ENCODE measurements around the gene AFF2. TPM values are rescaled to one million over a fixed set of nuclear protein-coding genes. Genes with fewer than 3 reads are reported as not detected.

The AFF2 gene
- total RNA-seq, 1 experiment from 2014 or later, result 0.02 TPM

DNA sequence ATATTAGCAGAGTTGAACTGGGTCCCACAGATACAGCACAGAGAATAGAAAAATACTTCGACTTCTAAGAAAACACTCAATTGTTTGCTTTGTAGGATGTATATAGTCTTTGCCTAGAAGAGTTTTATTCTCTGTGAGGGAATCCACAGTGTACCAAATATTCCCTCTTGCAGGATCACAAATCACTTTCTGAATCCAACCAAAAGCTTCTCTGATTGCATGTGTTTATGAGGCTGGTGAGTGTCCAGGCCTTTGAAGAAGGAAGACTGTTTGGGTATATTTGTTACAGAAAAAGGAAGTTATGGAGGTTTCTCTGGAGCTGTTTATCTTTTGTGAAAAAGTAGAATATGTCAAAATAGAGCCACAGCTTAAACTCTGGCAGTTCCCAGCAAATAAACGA, 423.2 kb downstream of the AFF2 start:
- DNase-seq (ENCODE audit: low spot score), result no peak

DNA sequence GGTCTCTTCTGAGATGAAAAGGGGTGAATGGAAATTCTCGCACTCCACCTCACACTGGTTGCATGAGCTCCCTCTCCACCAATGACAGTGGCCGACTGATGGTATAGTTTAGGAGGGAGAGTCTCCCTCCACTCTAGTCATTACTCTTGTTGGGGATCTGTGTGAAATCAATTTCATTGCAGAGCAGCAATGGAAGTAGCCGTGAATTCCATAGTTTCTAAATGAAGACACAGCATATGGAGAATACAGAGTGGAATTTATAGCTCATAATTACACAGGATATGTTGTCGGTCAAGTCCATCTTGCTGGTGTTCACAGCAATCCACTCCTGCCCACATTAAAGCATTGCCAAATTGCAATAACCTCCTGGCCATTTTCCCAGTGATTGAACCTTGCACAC, 426.0 kb downstream of the AFF2 start:
- no peak for DNase-seq (ENCODE audit: low spot score)

DNA sequence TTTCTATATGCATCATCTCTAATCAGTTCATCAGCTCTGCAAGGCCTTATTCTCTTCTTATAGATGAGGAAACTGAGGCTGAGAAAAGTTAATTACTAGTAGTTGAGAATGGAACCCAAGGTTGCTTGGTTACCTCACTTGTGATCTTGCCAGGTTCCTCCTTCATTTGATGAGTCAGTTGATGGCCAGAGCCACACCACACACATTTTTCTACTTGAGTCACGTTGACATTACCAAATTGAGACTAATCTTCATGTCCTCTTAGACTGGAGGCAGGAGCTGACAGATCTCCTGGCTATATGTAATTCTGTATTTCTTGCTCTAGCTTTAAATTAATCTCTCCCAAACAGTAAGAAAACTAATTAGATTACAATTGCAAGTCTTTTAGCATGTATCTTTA, 428.4 kb downstream of the AFF2 start:
- DNase-seq (ENCODE audit: low spot score), result peak; percentile 57

DNA sequence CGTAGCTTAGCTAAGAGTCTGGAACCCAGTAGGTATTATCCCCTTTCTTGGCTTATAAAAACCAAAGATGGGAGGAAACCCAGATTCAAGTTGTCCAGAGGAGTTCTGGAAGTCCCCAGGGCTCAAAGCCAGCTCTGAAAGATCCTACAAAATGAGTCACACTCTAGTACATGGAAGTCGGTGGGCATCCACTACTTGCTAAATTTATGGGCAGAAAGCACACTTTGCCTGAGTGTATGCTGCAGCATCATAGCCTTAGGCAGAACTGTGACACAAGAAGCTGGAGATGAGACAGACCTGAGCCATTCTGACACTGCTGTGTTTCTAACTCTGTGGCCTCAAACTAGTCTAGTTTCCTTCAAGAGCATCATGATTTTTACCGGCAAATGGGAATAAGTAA, 429.3 kb downstream of the AFF2 start:
- peak; percentile 77 for DNase-seq (ENCODE audit: low spot score)

DNA sequence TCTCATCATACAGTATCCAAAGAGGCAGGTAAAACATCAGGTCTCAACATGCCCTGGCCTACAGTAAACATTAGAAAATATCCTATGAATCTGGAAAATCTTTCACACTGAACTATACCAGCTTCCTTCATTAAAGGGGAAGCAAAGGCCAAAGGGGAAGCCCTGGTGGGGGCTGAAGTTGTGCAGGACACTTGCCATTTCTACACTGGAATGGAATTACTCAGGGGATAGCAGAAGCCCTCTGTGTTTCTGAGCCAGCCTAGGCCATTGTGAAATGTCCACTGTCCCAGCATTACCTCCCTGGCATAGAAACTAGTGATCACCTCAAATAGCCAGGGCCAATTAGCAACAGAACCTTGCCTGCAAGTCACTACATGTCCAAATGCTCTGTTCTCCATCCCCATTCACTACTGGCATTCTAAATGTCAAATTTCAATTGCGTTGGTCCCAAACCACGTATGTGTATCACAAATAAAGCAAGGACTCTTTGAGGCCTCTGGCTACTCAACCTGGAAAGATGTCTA, 429.9 kb downstream of the AFF2 start:
- no peak for DNase-seq (ENCODE audit: low spot score)

DNA sequence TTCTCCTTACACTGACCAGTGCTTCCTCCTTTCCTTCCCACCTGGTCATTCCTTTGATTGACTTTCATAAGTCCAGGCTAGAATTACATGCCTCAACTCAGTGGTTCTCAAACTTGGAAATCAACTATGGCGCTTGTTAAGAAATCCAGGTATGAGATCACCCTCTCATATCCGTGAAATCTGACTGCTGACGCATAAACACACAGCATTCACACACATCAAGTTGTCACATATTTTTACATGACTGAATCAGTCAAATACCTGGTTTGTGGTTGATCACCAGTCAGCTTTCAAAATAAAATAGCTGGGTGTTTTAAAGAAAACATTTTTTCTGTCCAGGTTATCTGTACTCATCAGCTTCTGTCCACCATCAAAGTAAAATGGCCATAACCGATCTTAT, 433.5 kb downstream of the AFF2 start:
- no peak for DNase-seq (ENCODE audit: low spot score)

DNA sequence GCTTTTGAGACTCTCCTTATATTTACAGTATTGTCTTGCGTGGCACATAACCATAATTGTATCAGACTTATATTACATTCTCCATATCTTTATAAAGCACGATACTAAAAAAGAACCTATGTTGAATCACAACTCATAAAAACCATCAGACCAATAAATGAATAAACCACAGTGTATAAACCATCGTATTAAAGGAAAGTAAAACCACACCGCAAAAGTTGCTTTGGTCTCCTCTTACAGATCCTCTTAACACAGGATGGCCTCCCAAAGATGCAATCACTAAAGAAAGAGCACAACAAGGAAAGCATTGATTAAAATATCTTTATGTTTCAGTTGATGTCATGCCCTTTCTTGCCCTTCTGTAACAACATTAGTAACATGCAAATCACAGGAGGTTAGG, 437.9 kb downstream of the AFF2 start:
- no peak for DNase-seq (ENCODE audit: low spot score)

DNA sequence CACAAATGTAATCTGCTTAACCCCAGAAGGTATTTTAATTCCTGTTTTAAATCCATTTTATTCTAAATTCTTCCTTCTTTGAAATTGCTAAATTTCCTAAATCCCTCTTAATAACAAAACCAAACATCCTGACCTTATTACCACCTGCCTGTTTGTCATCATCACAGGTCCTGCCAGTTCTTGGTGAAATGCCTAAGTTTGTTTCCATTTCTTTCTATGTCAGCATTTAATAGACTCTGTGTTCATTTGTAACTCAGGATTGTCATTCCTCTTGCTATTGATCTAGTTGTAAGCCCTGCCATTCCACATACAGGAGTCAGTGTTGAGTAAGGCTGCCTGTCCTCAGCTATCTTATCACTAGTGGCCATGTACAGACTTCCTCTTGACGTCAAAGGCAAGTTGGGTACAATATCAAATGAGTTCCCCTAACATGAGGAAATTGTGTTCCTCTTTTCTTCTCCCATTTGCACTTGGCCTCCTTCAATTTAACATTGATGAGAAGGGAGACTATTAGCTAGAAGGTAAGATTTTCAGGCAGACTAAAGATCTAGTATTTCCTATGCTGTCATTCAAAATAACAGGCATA, 440.1 kb downstream of the AFF2 start:
- DNase-seq (ENCODE audit: low spot score), result no peak

DNA sequence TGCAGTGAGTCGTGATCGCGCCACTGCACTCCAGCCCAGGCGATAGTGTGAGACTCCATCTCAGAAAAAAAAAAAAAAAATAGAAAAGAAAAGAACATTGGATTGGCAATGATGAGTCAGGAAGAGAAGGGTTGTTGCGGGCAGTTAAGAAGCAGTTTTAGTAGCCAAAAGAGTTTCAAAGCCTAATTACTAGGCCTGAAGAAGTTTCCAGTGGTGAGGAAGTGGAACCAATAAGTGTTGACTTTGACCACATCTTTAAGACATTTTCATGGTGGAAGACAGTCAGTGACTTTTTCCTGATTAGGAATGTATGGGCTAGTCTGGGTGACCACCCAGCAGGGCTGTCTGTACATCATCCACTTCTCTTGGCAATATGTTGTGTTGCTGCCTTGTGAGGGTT, 442.3 kb downstream of the AFF2 start:
- DNase-seq (ENCODE audit: low spot score), result no peak

DNA sequence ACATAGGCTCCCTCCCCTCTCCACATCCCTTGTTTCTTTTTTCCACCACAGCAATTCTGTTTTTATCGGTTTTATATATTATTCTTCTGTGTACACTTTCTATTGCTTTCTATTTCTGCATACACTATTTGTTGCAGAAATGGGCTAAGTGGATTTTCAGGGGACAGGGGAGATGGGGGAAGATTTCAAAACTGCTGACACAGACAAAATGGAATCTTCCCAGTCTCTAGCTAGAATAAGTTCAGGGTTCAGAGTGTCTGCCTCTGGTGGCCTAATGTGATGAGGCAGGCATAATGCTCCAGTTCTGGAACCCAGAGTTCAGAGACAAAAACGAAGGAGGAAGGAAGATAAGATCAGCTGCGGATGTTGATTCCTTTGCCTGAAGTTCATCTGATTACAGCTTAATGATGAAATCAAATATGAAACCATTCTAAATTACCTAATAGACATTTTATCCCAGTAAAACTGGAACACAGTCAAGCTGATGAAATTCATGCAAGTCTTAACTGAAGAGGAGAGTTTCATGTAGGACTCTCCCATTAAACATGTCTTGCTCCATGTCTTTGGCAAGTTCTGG, 447.1 kb downstream of the AFF2 start:
- DNase-seq (ENCODE audit: low spot score), result no peak

DNA sequence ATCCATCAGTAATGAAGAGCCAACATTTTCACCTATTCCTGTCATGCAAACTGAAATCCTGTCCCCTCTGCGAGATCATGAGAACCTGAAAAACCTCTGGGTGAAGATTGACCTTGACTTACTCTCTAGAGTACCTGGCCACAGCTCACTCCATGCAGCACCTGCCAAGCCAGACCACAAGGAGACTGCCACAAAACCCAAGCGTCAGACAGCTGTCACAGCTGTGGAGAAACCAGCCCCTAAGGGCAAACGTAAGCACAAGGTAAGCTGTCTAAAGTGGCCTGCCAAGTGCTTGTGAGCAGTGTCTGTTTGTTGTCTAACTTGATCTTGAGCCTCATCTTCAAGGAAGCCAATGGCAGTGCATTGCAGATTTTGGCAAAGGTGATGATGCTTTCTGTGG, 455.9 kb downstream of the AFF2 start:
- DNase-seq (ENCODE audit: low spot score), result no peak

DNA sequence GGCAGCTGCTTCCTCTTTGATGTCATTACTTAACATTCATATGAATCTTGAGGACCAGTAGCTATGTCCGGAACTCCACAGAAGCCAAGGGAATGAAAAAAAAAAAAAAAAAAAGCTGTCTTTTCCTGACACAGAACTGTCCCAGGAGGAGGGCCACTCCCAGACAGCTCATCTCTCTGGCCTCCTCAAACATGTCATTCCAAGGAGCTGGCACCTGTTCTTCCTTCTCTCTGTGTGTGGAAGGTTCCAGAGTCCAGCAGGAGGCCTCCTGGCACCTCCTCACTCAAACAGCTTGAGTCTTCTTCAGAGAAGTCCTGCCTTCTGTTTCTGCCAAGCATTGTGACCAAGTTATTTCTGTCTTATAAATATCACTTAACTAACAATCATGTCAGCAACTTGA, 458.5 kb downstream of the AFF2 start:
- DNase-seq (ENCODE audit: low spot score), result no peak

DNA sequence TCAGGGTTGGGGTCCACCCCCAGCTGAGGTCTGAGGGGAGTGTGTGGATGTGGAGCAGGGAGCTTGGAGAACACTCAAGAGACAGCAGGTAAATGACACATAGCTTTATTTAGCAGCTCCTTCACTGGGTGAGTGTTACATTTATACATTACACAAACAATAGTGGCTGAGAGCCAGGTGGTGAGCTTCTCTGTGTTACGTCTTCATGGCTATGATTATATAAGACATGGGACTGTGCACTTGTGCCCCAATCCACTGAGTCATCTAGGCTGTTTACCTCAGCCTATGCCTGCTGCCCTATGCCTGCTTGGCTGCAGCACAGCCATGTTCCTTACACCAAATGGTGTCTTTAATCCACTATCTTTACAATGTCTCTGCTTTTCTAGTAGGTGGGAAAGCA, 459.6 kb downstream of the AFF2 start:
- DNase-seq (ENCODE audit: low spot score), result peak; percentile 29

DNA sequence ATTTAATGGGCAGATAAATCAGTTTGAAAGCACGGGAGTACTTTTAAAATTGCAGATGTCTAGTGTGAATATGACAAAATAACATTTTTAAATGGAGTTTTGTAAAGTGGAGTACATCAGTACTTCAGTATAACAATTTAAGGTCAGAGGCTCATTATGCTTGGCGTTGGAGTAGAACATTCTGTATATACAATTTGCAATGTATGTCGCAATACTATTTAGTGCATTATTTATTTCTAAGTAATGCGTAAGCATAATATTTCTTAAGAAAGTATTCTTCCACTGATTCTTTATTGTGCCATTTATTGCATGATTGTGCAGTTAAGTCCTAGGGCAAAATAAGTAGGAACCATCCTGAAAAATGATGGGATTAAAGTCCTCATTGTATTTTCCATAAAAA, 461.6 kb downstream of the AFF2 start:
- no peak for DNase-seq (ENCODE audit: low spot score)

DNA sequence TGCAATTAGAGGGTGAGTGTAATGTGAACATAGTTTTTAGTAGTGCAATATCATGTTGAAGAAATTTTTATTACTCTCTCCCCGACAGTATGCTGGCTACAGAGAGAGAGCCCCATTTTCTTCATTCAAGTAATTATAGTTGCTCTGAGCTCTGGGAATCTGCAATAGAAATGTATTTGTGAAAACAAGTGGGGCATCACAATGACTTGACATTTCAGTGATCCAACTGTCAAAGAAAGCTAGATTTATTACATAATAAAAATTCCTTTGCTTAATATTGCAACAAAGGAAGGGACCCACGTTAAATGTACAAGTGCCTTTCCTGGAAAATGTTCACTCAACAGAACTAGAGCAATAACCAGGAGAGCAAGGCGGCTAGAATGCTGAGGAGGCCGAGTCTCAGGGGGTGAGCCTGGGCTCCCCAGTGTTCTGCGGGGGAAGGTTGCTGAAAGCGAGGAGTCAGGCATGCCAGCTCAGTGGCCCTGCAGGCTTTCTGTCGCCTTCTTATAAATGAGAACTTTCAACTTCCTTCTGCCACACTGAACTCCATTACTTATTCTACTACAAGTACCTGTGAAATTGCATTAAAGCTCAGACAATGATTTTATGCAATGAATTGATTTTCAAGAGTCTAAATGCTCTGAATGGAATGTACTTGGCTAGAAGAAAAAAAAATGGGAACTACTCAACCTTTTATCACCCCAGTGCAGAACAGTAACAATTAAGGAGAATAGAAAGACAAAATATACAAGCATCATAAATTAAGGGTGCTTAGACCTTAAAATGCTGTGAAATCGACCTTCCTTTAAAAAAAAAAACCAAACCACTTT, 476.4 kb downstream of the AFF2 start:
- DNase-seq (ENCODE audit: low spot score), result peak; percentile 14

DNA sequence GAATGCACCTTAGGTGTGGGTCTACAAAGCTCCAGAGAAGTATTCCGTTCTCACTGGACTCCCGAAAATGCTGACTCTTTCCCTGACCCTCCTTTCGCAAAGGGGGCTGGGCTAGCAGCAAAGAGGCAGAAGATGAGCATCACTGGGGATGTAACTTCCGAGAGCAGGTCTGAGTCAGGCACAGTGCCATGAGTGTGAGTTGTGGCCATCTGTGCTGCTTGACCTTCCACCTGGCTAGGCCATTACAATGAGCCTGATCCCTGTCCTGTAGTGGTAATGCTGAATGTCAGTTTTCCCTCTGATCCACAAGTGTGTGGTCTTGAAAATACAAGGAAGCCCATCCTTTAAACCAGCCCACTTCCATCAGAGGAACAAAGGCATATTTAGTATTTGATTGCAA, 479.4 kb downstream of the AFF2 start:
- no peak for DNase-seq (ENCODE audit: low spot score)

DNA sequence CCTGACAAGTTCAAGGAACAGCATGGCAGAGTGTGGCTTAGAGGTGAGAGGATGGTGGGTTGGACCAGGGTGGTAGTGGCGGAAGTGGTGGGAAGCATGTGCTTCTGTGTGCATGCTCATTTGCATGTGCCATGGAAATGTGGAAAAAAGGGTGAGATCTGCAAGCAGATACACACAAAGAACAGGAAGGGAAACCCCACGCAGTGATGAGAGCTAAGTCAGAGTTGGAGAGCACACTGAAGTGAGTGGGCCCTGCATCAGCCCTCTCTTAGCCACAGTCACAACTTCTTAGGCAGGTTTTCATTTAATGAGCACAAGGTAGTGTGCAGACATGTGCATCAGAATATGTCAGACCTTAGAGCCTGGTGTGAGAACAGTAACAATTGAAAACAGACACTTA, 483.8 kb downstream of the AFF2 start:
- no peak for DNase-seq (ENCODE audit: low spot score)

DNA sequence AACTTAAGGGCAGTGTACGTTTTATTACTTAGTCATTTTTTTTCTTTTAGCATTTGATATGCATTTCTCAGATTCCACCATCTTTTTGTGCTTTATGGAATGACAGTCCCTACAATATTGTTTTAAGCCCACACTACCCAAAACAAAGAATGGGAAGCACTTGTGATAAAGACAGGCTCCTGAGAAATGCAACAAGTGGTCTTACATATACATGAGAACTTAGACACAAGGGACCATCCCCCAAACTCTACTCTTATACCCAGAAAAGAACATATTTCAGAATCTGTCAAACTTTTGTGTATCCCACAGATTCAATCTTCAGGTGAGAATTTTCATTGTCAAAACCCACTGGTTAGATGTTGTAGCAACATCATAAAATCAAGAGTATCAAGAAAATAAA, 491.1 kb downstream of the AFF2 start:
- DNase-seq (ENCODE audit: low spot score), result no peak

DNA sequence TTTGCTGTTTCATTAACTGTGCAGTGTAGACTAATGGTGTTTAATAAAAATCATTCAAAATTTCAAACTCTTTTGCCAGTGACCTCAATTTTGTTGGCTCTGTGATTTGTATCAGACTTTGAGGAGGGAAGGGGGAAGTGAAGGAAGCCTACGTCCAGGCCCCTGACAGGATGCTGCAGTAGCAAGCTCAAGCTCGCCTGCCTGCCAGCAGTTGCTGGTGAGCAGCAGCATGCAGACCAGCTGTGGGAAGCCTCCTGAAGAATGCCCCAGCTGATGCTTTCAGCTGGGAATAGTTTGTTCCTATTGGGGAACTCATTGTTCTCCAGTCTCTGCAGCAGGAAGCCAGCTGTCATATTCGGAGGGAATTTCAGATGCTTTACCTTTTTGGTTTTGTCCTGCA, 495.2 kb downstream of the AFF2 start:
- DNase-seq (ENCODE audit: low spot score), result no peak

DNA sequence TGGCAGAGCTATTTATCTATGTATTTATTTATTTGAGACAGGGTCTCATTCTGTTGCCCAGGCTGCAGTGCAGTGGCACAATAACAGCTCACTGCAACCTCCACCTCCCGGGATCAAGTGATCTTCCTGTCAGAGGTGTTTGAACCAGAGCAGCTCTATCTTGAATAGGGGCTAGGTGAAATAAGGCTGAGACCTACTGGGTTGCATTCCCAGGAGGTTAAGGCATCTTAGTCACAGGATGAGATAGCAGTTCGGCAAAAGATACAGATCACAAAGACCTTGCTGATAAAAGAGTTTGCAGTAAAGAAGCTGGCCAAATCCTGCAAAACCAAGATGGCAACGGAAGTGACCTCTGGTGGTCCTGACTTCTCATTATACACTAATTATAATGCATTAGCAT, 501.9 kb downstream of the AFF2 start:
- DNase-seq (ENCODE audit: low spot score), result no peak

DNA sequence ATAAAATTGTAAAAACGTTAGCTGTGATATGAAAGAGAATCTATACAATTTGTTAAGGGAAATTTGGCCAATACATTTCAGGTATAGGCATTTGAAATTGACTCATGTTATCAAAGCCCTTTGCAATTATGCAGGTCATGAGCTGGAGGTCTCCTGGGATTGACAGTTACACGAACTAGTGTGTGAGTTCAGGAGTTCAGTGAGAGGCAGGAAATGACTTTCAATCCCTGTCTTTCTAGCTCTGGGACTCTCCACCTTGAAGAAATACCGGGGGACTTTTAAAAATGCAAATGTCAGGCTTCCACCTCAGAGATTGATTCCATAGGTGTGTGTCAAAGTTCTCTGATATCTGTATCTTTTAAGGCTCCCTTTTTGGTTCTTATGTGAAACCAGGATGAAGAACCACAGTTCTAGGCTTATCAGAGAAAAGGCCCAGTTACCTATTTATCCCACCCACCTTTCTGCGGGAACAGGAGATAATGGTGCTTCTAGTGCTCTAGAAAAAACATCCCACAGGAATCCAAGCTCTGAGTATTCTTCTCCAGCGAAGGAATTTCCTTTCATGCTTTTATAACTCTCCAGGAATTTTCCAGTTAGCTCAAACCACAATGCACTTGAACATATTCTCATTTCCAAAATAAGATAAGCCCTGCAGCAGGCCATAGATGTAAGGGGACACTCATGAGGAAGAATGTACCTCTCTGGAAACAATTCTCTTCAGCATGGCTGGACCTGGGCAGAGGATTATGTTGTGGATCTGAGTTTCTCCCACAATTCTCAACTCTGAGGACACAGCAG, 503.6 kb downstream of the AFF2 start:
- peak; percentile 28 for DNase-seq (ENCODE audit: low spot score)

DNA sequence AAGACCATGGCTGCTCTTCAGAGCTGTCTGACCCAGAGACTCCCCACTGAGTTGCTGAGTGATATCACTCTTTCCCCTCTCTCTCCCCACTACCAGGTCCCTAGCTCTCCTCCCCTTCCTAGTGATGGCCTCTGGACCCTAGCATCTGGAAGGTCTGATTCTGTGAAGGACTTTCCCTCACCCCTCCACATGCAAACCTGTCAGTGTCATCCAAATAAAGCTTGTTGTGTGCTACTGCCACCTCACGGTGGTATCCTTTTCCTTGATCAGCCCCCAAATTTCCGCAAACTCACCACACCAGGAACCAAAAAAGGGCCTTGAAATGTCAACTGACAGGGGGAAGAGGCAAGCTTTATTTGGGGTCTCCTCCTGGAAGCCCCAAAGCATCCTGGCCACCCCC, 504.5 kb downstream of the AFF2 start:
- DNase-seq (ENCODE audit: low spot score), result no peak
